CD4-positive, alpha-beta T cell treated with Interleukin-6 for 4 hours (primary cell): ENCODE data around the gene ZNF853.
"Not testable (repeated sequence)": the region's sequence is repeated elsewhere in the genome, so short reads cannot be mapped to it uniquely, and the experiment has no call there.

Source experiments
- DNase-seq: peaks from one replicate; pipeline ENCODE4 v3.0.0-alpha.2; 2020; ENCODE audit warnings: mixed read lengths

ZNF853 gene

DNA sequence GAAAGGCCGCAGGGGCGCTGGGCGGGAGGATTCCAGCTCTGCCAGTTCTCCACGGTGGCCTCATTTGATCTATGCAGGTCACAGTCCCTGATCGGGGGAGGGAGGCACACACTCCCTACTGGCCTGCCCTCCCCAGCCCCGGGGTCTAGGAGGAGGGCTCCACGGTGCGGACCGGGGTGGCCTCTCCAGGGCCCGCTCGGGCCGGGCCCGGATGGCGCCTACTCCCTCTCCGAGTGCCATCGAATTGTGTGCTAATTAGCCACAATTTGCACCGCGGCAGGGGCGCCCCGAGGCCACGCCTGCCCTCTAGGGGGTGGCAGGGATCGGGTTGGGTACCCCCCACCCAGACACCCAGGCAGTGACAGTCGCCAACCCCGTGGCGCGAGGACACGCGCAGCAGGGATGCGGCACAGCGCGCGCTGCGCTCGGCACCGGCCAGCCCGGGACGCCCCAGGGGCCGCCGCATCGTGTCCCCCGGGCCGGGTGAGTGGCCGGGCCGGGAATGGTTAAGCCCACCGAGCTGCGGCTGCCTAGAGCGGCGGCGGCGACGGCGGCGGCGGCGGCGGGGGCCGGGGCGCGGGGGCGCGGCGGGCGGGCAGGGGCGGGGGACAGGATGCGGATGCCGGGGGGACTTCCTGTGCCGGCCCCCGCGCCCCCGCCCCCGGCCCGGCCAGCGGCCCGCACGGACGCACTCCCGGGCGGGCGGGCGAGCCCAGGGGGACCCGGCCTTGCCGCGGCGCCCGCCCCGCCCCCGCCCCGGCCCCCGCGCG, at the start of gene ZNF853:
TSS of gene ZNF853 (plus strand) at position 658 of the 770 bp plus-strand sequence. CDS start 565 bp downstream, outside the sequence.
- peak; percentile 35 for DNase-seq

DNA sequence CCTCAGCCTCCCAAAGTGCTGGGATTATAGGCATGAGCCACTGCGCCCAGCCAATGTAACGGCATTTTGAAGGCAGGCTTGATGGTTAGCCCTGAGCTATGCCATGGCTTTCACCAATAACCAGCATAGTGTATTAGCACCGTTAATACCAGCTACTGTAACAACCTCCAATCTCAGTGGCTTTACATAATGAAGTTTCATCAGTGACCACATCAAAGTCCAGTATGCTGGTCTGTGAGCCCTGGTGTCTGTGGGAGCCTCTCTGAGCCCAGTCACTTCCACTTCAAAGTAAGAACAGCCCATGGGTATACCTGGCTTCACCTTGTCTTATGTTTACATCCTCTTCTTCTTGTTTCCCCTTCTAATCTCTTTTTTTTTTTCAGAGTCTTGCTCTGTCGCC, 49.8 kb upstream of the ZNF853 start:
- DNase-seq, result no peak

DNA sequence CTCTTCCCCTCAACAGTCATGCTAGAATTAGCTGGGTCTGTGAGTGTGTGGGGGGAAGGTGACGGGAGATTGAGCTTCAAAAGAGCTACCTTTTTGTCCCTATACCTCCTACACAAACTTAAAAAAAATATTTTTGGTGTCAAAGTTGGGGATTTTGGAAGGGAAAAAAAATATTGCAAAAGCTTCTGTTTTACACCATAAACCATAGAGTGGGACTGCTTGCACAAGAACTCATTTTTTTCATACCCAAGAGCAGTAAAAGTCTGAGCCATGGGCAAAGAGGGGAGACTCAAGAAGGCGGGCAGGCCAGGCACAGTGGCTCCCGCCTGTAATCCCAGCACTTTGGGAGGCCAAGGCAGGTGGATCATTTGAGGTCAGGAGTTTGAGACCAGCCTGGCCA, 47.5 kb upstream of the ZNF853 start:
- DNase-seq, result no peak

DNA sequence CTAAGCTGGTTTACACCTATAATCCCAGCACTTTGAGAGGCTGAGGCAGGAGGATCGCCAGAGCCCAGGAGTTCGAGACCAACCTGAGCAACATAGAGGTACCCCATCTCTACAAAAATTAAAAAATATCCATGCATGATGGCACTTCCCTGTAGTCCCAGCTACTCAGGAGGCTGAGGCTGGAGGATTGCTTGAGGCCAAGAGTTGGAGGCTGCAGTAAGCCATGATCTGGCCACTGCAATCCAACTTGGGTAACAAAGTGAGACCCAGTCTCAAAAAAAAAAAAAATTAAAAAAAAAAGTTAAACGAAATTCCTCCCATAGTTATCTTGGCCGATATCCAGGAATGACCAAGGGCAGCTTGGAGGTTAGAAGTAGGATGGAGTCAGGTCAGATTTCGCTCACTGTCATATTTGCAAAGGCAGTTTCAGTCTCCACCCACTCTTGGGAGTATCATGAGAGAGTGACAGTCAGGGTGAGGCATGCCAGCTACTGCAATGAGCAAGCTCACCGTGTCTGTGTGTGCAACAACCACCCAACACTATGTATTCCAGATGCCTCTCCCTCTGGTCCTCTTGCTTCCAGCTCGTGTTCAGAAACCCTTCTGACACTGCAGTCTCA, 44.1 kb upstream of the ZNF853 start:
- DNase-seq, result no peak

DNA sequence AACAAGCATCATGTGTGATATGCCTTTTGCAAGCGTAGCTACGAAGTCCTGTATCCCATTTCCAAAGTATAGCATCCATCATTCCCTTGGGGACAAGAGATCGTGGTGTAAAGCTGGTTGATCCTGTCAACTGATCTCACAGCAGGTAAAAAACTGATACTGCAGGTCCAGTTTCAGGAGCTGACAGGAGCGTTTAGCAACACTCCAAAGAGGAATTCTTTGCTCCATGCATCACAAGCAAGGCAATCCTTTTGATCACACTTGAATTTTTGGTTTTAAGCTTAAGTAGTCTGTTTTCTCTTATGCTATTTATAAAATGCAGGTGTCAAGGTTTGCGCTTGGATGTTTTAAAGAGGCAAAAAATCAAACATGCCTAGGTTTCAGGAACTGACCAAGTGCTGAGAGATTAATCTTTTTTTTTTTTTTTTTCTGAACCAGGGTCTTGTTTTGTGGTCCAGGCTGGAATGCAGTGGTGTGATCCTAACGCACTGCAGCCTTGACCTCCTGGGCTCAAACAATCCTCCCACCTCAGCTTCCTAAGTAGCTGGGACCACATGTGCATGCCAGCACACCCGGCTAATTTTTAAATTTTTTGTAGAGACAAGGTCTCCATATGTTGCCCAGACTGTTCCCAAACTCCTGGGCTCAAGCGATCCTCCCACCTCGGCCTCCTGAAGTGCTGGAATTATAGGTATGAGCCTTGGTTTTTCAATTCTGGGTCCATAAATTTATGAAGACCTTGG, 40.0 kb upstream of the ZNF853 start:
- no peak for DNase-seq

DNA sequence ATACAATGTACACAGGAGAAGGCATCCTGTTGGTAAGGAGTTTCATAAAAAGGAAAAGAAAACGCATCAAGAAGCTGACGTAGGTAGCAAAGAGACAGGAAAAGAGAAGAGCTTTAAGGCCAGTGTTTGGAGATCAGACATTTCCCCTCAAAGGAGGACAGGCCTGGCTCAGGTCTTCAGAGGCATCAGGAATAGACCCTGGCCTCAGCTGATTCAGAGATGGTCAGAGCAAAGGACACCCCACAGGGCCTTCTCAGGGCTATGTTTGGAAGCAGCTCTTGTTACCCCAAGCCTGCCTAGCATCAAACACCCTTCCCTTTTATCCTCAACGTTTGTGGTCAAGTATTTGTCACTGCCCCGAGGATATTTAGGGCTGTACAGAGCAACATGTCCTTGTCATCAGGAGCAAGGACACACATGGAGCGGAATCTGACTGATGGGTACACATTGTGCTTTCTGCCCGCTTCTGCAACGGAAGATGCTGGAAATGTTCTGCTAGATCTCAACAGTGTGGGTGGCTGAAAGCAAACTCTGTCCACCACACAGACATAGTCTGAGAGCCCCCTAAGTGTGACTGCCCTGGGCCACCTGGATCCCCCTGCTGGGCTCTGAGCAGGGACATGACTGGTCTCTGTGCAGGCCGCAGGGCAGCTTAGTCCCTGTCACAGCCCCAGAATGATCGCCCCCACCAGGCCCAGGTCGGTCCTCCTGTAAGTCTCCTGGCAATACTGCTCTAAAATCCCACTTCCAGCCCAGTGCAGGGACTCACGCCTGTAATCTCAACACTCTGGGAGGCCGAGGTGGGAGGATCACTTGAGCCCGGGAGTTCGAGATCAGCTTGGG, 39.2 kb upstream of the ZNF853 start:
- DNase-seq, result no peak

DNA sequence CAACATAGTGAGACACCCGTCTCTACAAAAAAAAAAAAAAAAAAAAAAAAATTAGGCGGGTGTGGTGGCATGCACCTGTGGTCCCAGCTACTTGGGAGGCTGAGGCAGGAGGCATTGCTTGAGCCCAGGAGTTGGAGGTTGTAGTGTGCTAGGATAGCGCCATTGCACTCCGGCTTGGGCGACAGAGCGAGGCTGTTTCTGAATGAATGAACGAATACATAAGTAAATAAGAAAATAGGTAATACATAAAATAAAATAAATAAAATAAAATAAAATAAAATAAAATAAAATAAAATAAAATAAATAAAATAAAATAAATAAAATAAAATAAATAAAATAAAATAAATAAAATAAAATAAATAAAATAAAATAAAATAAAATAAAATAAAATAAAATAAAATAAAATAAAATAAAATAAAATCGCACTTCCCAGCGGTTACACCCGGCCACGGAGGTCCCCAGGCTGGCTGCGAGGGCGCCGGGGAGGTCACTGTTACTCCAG, 38.5 kb upstream of the ZNF853 start:
- DNase-seq, result peak; percentile 16

DNA sequence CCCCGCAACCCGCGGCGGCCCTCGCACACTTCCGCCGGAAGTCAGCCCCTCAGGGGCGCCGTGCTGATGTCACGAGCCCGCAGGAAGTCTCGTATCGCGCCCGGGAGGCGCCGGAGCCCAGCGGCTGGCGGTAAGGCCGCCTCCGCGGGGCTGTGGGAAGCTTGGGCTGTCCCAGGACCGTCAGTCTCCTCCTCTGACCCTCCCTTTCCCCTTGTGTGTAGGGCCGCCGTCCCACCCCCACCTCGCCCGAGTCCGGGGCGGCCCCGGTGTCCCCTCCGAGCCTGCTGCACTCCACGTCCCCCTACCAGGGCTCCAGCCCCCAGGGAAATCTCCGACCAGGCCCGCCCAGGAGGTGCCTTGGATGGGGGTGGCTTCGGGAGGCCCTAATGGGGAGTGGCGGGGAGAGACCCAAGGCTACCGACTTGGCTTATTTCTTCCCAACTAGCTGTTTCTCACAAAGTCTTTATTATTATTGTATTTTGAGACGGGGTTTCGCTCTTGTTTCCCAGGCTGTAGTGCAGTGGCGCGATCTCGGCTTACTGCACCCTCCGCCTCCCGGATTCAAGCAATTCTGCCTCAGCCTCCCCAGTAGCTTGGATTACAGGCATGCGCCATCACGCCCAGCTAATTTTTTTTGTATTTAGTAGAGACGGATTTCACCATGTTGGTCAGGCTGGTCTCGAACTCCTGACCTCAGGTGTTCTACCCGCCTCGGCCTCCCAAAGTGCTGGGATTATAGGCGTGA, 37.9 kb upstream of the ZNF853 start, which contains the start of gene ZDHHC4:
TSS of gene ZDHHC4 (plus strand) at position 86 of the 745 bp plus-strand sequence. CDS start 3,108 bp downstream, outside the sequence.
- DNase-seq, result peak; percentile 88

DNA sequence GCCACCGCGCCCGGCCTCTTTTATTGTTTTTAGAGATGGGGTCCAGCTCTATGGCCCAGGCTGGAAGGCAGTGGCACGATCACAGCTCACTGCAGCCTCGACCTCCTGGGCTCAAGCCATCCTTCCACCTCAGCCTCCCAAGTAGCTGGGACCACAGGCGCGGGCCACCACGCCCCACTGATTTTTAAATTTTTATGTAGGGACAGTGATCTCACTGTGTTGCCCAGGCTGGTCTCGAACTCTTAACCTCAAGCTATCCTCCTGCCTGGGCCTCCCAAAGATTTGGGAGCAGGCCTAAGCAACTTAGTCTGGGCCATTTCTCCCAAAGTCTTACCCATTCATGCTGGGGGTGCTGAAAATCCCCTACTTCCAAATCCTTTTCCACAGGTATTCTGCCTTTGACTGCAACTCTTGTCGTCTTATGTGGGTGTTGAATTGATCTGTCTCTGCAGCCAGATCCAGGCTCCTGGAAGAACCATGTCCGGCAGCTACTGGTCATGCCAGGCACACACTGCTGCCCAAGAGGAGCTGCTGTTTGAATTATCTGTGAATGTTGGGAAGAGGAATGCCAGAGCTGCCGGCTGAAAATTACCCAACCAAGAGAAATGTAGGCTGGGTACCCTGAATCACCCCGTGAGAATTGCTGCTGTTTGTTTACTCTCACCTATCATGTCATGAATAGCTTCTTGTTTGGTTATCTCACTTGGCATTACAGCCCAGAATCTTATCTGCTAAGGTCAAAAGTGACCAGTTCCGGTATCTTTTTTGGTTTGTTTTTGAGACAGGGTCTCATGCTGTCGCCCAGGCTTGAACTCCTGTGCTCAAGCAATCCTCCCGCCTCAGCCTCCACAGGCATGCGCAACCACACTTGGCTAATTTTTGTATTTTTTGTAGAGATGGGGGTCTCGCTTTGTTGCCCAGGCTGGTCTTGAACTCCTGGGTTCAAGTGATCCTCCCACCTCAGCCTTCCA, 37.0 kb upstream of the ZNF853 start:
- no peak for DNase-seq

DNA sequence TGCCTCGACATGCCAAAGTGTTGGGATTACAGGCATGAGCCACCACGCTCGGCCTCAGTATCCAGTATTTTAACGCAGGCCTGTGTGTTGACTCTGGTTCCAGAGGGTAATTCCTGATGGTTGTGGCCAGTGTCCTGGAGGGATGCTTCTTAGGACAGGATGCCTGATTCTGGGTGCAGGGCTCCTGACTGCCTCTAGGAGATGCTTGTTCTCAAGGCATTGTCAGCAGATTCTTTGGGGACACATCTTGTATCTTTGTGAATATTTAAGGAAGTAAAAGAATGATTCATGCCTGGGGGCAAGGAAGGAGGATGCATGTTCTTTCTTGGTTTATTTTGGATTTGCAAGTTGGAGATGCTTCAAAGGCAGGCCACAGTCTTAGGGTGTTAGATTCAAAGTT, 36.0 kb upstream of the ZNF853 start:
- no peak for DNase-seq

DNA sequence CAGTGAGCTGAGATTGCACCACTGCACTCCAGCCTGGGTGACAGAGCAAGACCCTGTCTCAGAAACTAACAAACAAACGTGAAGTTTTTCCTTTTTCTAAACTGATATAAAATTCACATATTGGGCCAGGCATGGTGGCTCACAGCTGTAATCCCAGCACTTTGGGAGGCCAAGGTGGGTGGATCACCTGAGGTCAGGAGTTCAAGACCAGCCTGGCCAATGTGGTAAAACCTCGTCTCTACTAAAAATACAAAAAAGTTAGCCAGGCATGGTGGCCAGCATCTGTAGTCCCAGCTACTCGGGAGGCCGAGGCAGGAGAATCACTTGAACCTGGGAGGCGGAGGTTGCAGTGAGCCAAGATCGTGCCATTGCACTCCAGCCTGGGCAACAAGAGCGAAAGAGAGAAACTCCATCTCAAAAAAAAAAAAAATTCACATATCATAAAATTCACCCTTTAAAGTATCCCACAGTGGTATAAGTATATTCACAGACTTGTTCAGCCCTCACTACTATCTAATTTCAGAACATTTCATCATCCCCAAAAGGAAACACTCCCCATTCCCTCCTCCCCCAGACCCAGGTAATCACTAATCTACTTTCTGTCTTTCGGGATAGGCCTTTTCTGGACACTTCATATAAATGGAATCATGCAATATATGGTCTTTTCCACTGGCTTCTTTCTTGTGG, 29.5 kb upstream of the ZNF853 start:
- not testable (repeated sequence) for DNase-seq

DNA sequence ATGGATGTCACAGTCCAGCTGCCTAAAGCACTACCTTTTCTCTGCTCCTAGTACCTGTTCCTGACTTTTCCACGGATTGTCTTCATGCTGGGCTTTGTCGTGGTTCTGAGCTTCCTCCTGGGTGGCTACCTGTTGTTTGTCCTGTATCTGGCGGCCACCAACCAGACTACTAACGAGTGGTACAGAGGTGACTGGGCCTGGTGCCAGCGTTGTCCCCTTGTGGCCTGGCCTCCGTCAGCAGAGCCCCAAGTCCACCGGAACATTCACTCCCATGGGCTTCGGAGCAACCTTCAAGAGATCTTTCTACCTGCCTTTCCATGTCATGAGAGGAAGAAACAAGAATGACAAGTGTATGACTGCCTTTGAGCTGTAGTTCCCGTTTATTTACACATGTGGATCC, 26.8 kb upstream of the ZNF853 start:
- DNase-seq, result no peak

DNA sequence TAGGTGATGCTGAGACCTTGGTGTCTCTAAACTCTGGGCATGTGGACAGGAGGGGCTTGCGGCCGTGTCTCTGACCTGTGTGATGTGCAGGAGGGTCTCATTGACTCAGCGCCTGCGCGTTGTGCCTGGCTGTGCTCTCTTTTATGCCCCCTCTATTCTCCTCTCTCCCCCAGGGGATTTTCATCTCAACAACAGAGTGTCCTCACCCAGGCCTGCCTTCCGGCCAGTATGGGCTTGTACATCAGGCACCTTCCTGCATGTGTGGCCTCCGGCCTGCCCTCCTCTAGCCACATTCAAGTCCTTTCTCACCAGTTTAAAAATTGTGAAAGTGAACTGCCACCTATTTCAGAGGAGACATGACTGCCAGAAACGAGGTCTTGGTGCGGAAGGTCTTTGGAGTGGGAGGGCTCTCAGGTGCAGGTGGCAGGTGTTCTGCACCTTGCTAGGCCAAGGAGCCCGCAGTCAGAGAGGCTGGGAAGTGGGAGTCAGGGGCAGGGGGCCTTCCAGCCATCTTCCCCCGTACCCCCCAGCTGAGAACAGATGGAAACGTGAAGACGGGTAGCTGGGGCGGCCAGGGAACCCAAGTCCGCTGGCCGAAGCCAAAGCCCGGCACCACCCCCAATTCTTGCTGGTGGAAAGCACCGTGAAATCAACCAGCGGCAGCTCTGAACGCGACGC, 26.1 kb upstream of the ZNF853 start:
- no peak for DNase-seq

DNA sequence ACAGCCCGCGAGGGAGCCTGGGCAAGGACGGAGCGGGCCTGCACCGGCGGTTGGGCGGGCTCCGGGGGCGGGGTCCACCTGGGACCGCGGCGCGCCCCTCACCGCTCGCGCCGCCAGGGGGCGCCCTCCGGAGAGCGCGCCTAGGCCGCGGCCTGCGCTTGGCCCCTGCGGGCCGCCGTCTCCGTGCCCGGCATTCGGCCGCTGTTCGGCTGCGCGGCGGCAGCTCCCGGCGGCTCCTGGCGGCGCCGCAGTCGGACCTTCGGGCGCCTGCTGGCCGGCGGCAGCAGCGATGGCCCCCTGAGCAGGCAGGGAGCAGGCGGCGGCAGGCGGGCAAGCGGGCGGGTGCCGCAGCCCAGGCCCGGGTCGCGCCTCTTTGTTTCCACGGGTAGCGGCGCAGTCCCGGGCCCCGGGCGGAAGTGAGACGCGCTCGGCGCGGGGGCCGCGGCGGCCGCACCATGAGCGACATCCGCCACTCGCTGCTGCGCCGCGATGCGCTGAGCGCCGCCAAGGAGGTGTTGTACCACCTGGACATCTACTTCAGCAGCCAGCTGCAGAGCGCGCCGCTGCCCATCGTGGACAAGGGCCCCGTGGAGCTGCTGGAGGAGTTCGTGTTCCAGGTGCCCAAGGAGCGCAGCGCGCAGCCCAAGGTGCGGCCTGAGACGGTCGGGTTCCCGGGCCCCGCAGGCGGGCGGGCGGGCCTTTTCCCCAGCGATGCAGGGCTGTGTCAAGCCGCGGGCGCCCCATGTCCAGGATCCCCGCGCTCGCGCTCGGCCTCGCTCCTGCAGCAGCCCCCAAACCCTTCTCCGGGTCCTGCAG, 25.4 kb upstream of the ZNF853 start, which contains the start of gene INTS15:
TSS of gene INTS15 (plus strand) at position 193 of the 816 bp plus-strand sequence. CDS start at position 456, 263 bp downstream.
- peak; percentile 85 for DNase-seq

DNA sequence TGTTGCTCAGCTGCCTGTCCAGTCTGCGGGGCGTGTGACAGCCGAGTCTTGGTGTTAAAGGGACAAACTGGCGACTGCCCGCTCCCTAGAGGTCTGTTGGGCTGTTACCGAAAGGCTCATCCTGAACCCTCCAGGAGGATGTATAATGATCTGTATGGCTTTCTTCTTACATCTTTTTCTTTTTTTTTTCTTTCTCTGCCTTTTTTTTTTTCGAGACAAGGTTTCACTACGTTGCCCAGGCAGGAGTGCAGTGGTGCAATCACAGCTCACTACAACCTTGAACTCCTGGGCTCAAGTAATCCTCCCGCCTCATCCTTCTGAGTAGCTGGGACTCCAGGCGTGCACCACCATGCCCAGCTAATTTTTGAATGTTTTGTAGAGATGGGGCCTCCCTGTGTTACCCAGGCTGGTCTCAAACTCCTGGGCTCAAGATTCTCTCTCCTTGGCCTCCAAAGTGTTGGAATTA, 24.7 kb upstream of the ZNF853 start:
- DNase-seq, result no peak

DNA sequence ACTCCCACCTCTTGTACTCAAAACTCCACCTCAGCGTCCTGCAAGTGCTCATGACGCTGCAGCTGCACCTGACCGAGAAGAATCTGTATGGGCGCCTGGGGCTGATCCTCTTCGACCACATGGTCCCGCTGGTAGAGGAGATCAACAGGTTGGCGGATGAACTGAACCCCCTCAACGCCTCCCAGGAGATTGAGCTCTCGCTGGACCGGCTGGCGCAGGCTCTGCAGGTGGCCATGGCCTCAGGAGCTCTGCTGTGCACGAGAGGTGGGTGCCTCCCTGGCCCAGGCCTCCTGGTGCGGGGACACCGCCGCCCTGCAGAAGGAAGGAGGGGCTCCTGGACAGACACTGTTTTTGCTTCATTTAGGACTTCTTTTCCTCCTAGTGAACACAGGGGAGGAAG, 15.3 kb upstream of the ZNF853 start:
- no peak for DNase-seq

DNA sequence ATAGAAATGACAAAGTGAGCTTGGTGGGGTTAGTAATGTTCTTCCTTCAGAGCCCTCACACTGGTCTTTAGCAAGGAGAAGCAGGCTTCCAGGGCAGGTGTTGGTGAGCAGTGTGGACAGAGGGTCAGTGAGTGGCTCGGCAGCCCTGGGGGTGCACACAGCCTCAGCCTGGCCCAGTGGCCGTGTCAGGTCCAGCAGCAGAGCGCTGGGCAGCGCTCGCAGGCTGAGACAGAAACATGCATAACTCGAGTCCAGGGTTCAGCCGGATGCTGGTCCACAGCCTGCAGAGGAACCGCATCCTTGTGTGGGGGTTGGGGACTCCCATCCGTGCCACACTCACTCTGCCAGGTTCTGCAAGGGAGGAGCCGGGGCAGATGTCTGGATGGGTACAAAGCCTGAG, 11.0 kb upstream of the ZNF853 start:
- DNase-seq, result no peak
